22Rv1 (cell line): ENCODE data around the gene MIPEP.

Source experiments
- CTCF ChIP-seq: fragments of 450-650 bp; IDR thresholded peaks from 2 replicates; pipeline ENCODE4 v1.5.1; 2017; ENCODE audit warnings: mild to moderate bottlenecking
- ZFX ChIP-seq: fragments of 450-650 bp; IDR thresholded peaks from 2 replicates; pipeline ENCODE4 v1.6.1; 2017; ENCODE audit warnings: antibody characterized with exemption, borderline replicate concordance

- TF ChIP-seq CTCF (no peak), ZFX (no peak)
These were observed 8.9 kb upstream of the MIPEP start for GRCh38 chr13:23898101-23898500.
